ENCODE data around the gene POGZ.

GRCh38 chr1:151372058-151372934 is 87.0 kb downstream of the POGZ start, which contains the start of gene SELENBP1:
- TF ChIP-seq POLR2A (IDR thresholded peaks at IDR 0.05) (peak in 3 of 4 donors; percentile 11 to 68 (median 55)), CTCF (IDR thresholded peaks at IDR 0.05) (no peak)

Measured in esophagus squamous epithelium (tissue), 4 donors.